Measurements from ENCODE around the gene TPT1. TPM values are rescaled to one million over a fixed set of nuclear protein-coding genes. Genes with fewer than 3 reads are reported as not detected.

TPT1 gene
- total and polyA plus RNA-seq, 10 donors, result 2,558 to 10,629 (median 4,026) TPM

DNA sequence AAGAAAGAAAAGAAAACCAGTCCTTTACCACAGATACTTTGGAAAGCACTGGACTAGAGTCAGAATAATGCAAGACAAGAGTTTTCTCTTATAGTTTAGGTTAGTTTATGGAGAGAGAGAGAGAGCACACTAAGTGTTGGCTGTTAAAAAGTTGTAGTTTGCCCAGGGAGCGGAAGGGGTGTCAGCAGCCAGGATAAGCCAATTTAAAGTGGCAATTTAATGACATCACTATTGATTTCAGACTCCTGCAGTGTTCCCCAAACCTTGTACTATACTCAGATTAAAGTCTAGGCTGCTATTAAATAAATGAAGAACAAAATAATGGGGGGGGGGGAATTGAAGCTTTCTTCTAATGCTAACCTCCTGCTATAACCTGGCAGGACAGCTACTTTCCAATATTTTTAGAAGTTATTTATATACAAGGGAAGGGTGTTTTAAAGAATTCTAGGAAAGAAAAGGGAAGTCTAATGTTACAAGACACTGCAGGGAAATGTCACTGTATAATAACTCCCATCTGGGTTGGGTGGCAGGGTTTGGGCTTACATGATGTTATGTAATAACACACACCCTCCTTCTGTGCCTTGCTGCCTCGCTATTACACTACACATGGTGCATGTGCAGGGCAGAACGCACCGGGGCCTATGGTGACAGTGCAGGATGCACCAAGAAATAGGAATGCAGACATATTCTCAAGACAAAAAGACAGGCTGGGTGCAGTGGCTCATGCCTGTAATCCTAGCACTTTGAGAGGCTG is 19.9 kb downstream of the TPT1 start:
- H3K9me3 ChIP-seq, result no peaks in the 10 kb centered on the region
- intact Hi-C loops (cut with DNase I; ENCODE audit: low total_unique reads), result no loop called here
- 34 to 53% (median 41%) methylated on average over 4 of the region's 4 CpGs for WGBS, 5 donors
- H3K27ac ChIP-seq, result peak overlapping the region in 1 of 8 donors; percentile 23
- TF ChIP-seq POLR2AphosphoS5 (IDR thresholded peaks at IDR 0.05) (no peak), POLR2A (IDR thresholded peaks at IDR 0.05) (no peak)
- TF ChIP-seq, protein P1, sequence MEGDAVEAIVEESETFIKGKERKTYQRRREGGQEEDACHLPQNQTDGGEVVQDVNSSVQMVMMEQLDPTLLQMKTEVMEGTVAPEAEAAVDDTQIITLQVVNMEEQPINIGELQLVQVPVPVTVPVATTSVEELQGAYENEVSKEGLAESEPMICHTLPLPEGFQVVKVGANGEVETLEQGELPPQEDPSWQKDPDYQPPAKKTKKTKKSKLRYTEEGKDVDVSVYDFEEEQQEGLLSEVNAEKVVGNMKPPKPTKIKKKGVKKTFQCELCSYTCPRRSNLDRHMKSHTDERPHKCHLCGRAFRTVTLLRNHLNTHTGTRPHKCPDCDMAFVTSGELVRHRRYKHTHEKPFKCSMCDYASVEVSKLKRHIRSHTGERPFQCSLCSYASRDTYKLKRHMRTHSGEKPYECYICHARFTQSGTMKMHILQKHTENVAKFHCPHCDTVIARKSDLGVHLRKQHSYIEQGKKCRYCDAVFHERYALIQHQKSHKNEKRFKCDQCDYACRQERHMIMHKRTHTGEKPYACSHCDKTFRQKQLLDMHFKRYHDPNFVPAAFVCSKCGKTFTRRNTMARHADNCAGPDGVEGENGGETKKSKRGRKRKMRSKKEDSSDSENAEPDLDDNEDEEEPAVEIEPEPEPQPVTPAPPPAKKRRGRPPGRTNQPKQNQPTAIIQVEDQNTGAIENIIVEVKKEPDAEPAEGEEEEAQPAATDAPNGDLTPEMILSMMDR (IDR thresholded peaks at IDR 0.05 in 8 of 11, conservative IDR thresholded peaks at IDR 0.05 in 3 of 11), result no peak
- no peak overlapping the region for H3K4me3 ChIP-seq
- H3K27me3 ChIP-seq (replicated peaks in 1 of 7), result no peaks in the 10 kb centered on the region
- H3K36me3 ChIP-seq, result no peaks in the 10 kb centered on the region
- peaks cover 0 to 33% (median 7%) of the 10 kb centered on the region in 6 donors for H3K4me1 ChIP-seq
- DNase-seq, result no peak

DNA sequence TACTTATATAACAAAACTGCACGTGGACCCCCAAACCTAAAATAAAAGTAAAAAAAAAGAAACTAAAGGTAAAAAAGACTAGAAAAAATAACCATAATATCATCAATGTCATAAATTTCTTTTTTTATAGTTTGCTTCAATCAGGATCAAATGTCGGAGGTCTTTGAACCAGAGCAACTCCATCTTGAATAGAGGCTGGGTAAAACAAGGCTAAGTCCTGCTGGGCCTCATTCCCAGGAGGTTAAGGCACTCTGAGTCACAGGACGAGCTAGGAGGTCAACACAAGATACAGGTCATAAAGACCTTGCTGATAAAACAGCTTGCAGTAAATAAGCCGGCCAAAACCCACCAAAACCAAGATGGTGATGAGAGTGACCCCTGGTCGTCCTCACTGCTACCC is 24.0 kb downstream of the TPT1 start:
- no peak for DNase-seq
- WGBS, 5 donors, result 91 to 96% (median 93%) methylated on average over 5 of the region's 5 CpGs
- intact Hi-C loops (cut with DNase I; ENCODE audit: low total_unique reads), result no loop called here
- Histone ChIP-seq H3K36me3 (no peaks in the 10 kb centered on the region), H3K9me3 (no peaks in the 10 kb centered on the region), H3K27ac (no peak overlapping the region), H3K4me3 (no peak overlapping the region), H3K4me1 (peaks cover 0 to 22% (median under 1%) of the 10 kb centered on the region in 6 donors), H3K27me3 (replicated peaks in 1 of 7) (peaks cover 0 to 3% (median 0%) of the 10 kb centered on the region in 7 donors)
- TF ChIP-seq, protein P1 (IDR thresholded peaks at IDR 0.05 in 8 of 11, conservative IDR thresholded peaks at IDR 0.05 in 3 of 11), result no peak
- TF ChIP-seq POLR2AphosphoS5 (IDR thresholded peaks at IDR 0.05) (no peak), POLR2A (IDR thresholded peaks at IDR 0.05) (no peak)

DNA sequence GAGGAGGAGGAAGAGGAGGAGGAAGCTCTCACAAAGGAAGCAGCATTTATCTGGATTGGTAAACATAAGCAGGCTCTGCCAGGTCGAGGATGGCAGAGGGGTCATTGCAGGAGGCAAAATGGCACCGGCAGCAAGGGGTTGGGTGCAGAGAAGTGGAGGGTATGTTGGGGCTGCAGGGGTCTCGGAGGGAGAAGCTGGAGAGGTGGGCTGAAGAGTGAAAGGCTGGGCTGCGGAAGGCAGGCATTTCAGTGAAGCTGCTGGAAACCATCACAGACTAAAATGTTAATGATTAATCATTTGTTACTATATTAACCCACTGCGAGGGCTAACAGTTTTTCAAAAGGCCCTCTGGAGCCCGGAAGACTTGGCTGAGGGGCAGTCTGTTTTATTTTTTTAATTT is 24.6 kb downstream of the TPT1 start:
- 73 to 85% (median 81%) methylated on average over 6 of the region's 6 CpGs for WGBS, 5 donors
- intact Hi-C loops (cut with DNase I; ENCODE audit: low total_unique reads), result no loop called here
- H3K9me3 ChIP-seq, result no peaks in the 10 kb centered on the region

More for the DNA sequence above, 24.6 kb downstream of the TPT1 start:
- Histone ChIP-seq H3K4me1 (peaks cover 0 to 22% (median 6%) of the 10 kb centered on the region in 6 donors), H3K36me3 (no peaks in the 10 kb centered on the region), H3K4me3 (no peak overlapping the region), H3K27ac (no peak overlapping the region), H3K27me3 (replicated peaks in 1 of 7) (peaks cover 0 to 9% (median 0%) of the 10 kb centered on the region in 7 donors)
- DNase-seq, result no peak
- TF ChIP-seq POLR2A (IDR thresholded peaks at IDR 0.05), result no peak
- TF ChIP-seq, protein P1 (IDR thresholded peaks at IDR 0.05 in 8 of 11, conservative IDR thresholded peaks at IDR 0.05 in 3 of 11), result no peak
- TF ChIP-seq POLR2AphosphoS5 (IDR thresholded peaks at IDR 0.05), result no peak

Measured in spleen (tissue), 11 donors.